HCT116 (cell line): ENCODE measurements around the gene ENTHD1.

Experiments used
- CBX3 ChIP-seq: IDR thresholded peaks from 2 replicates; pipeline ENCODE4 v1.6.1; 2012; ENCODE audit warnings: low read depth
- ELF1 ChIP-seq: IDR thresholded peaks from 2 replicates; pipeline ENCODE4 v1.6.1; 2012; ENCODE audit warnings: low read depth, borderline replicate concordance
- EZH2 ChIP-seq: fragments of 200-600 bp; sonication (generic); IDR thresholded peaks from 2 replicates; pipeline ENCODE4 v1.6.1; 2017; ENCODE audit warnings: antibody characterized with exemption, mixed run types
- EZH2phosphoT487 ChIP-seq: fragments of 200-600 bp; IDR thresholded peaks from 2 replicates; pipeline ENCODE4 v1.6.1; 2018; ENCODE audit warnings: antibody characterized with exemption, borderline replicate concordance
- POLR2A ChIP-seq: IDR thresholded peaks from 2 replicates; pipeline ENCODE4 v1.7.0; 2011; ENCODE audit warnings: borderline replicate concordance; ENCODE audit not compliant: insufficient read depth, insufficient read length; ENCODE audit errors: extremely low read depth
- POLR2AphosphoS5 ChIP-seq: IDR thresholded peaks from 2 replicates; pipeline ENCODE4 v1.6.1; 2011; ENCODE audit warnings: mild to moderate bottlenecking, low read depth, low read length, moderate library complexity
- TCF7L2 ChIP-seq: IDR thresholded peaks from 2 replicates; pipeline ENCODE4 v1.7.0; 2011; ENCODE audit warnings: borderline replicate concordance, inconsistent platforms; ENCODE audit not compliant: insufficient read depth, insufficient read length; ENCODE audit errors: extremely low read depth
- TF ChIP-seq, protein P1 (sequence below), 3 experiments: fragments of 200-600 bp in 1 of 3; sonication (generic) in 1 of 3; IDR thresholded peaks in 2 of 3; conservative IDR thresholded peaks in 1 of 3; 2 replicates each; pipeline ENCODE4 v1.5.1; 2012 to 2017; ENCODE audit warnings: low read depth in 2 of 3, low read length in 2 of 3, antibody characterized with exemption in 1 of 3, borderline replicate concordance in 1 of 3, control low read depth in 1 of 3, mild to moderate bottlenecking in 1 of 3, mixed read lengths in 1 of 3, mixed run types in 1 of 3, moderate library complexity in 1 of 3; ENCODE audit not compliant: insufficient read depth in 1 of 3
- TF ChIP-seq, protein P2 (sequence below): IDR thresholded peaks from 2 replicates; pipeline ENCODE4 v1.6.1; 2012; ENCODE audit warnings: low read depth
- TF ChIP-seq, protein P3 (sequence below): IDR thresholded peaks from 2 replicates; pipeline ENCODE4 v1.6.1; 2012
- TF ChIP-seq, protein P4 (sequence below): IDR thresholded peaks from 2 replicates; pipeline ENCODE4 v1.6.1; 2011; ENCODE audit warnings: mild to moderate bottlenecking, low read length, moderate library complexity; ENCODE audit not compliant: insufficient replicate concordance; ENCODE audit errors: extremely low read depth
- TF ChIP-seq, protein P5 (sequence below): IDR thresholded peaks from 2 replicates; pipeline ENCODE4 v1.6.1; 2012

DNA sequence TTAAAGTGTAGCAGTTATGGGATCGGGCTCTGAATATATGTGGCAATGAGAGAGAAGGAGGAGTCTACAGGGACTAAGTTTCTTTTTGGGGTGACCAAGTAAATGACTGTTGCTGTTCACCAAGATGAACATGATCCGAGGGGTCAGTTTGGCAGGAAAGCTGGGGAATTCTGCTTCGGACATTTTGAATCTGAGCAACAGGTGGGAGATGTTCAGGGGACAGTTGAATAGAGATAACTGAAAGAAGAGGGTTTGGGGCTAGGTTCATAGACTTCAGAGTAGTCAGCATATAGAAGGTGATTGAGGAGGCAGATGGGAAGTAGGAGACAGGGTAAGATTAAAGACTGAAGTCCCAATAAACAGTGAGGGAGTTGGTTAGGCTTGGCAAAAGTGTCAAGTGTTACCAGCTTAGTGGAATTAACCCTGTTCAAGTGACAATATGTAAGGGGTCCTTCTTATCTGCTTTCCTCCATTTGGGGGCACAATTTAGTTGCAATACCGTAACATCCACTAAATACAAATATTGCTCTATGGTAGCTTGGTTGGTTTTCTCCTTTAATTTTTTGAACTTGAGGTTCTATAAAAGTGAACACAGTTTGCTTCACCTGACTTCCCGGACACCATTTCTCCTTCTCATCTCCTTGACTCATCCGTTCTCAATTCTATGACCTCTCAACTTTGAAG, 2.9 kb upstream of the ENTHD1 start:
- TF ChIP-seq EZH2 (no peak), POLR2A (no peak), EZH2phosphoT487 (no peak), ELF1 (no peak), TCF7L2 (no peak), POLR2AphosphoS5 (no peak), CBX3 (no peak)
- TF ChIP-seq, protein P1, sequence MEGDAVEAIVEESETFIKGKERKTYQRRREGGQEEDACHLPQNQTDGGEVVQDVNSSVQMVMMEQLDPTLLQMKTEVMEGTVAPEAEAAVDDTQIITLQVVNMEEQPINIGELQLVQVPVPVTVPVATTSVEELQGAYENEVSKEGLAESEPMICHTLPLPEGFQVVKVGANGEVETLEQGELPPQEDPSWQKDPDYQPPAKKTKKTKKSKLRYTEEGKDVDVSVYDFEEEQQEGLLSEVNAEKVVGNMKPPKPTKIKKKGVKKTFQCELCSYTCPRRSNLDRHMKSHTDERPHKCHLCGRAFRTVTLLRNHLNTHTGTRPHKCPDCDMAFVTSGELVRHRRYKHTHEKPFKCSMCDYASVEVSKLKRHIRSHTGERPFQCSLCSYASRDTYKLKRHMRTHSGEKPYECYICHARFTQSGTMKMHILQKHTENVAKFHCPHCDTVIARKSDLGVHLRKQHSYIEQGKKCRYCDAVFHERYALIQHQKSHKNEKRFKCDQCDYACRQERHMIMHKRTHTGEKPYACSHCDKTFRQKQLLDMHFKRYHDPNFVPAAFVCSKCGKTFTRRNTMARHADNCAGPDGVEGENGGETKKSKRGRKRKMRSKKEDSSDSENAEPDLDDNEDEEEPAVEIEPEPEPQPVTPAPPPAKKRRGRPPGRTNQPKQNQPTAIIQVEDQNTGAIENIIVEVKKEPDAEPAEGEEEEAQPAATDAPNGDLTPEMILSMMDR (IDR thresholded peaks at IDR 0.05 in 2 of 3, conservative IDR thresholded peaks at IDR 0.05 in 1 of 3; ENCODE audit: borderline replicate concordance in 1 of 3, insufficient read depth in 1 of 3, low read depth in 2 of 3, low read length in 2 of 3), result no peak
- TF ChIP-seq, protein P2, sequence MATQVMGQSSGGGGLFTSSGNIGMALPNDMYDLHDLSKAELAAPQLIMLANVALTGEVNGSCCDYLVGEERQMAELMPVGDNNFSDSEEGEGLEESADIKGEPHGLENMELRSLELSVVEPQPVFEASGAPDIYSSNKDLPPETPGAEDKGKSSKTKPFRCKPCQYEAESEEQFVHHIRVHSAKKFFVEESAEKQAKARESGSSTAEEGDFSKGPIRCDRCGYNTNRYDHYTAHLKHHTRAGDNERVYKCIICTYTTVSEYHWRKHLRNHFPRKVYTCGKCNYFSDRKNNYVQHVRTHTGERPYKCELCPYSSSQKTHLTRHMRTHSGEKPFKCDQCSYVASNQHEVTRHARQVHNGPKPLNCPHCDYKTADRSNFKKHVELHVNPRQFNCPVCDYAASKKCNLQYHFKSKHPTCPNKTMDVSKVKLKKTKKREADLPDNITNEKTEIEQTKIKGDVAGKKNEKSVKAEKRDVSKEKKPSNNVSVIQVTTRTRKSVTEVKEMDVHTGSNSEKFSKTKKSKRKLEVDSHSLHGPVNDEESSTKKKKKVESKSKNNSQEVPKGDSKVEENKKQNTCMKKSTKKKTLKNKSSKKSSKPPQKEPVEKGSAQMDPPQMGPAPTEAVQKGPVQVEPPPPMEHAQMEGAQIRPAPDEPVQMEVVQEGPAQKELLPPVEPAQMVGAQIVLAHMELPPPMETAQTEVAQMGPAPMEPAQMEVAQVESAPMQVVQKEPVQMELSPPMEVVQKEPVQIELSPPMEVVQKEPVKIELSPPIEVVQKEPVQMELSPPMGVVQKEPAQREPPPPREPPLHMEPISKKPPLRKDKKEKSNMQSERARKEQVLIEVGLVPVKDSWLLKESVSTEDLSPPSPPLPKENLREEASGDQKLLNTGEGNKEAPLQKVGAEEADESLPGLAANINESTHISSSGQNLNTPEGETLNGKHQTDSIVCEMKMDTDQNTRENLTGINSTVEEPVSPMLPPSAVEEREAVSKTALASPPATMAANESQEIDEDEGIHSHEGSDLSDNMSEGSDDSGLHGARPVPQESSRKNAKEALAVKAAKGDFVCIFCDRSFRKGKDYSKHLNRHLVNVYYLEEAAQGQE, result no peak
- TF ChIP-seq, protein P3, sequence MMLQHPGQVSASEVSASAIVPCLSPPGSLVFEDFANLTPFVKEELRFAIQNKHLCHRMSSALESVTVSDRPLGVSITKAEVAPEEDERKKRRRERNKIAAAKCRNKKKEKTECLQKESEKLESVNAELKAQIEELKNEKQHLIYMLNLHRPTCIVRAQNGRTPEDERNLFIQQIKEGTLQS, result no peak
- TF ChIP-seq, protein P4, sequence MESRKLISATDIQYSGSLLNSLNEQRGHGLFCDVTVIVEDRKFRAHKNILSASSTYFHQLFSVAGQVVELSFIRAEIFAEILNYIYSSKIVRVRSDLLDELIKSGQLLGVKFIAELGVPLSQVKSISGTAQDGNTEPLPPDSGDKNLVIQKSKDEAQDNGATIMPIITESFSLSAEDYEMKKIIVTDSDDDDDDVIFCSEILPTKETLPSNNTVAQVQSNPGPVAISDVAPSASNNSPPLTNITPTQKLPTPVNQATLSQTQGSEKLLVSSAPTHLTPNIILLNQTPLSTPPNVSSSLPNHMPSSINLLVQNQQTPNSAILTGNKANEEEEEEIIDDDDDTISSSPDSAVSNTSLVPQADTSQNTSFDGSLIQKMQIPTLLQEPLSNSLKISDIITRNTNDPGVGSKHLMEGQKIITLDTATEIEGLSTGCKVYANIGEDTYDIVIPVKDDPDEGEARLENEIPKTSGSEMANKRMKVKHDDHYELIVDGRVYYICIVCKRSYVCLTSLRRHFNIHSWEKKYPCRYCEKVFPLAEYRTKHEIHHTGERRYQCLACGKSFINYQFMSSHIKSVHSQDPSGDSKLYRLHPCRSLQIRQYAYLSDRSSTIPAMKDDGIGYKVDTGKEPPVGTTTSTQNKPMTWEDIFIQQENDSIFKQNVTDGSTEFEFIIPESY, result no peak
- TF ChIP-seq, protein P5, sequence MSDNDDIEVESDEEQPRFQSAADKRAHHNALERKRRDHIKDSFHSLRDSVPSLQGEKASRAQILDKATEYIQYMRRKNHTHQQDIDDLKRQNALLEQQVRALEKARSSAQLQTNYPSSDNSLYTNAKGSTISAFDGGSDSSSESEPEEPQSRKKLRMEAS, result no peak
